Activated CD4-positive, alpha-beta memory T cell treated with anti-CD3 and anti-CD28 coated beads for 36 hours (primary cell): Measurements from ENCODE around the gene WDR48. TPM values are rescaled to one million over a fixed set of nuclear protein-coding genes. Genes with fewer than 3 reads are reported as not detected.

ENCODE experiments used
- CTCF ChIA-PET: fragments of 350-600 bp; sonication (Branson Sonifier 250); formaldehyde crosslinking; loops from one replicate; lab custom pipeline; 2021; ENCODE audit warnings: antibody characterized with exemption, inconsistent platforms; lab: Charles Lee
- POLR2A ChIA-PET: fragments of 350-600 bp; sonication (Branson Sonifier 250); formaldehyde crosslinking; loops from one replicate; lab custom pipeline; 2021; ENCODE audit warnings: antibody characterized with exemption; lab: Charles Lee
- DNase-seq: peaks from one replicate; pipeline ENCODE4 v3.0.0-alpha.2; 2020
- H3K27ac Mint-ChIP-seq: one replicate; pipeline ENCODE4 v1.8.0; 2021; ENCODE audit warnings: mixed read lengths
- H3K27me3 Mint-ChIP-seq: one replicate; pipeline ENCODE4 v1.8.0; 2021; ENCODE audit warnings: mixed read lengths
- H3K36me3 Mint-ChIP-seq: one replicate; pipeline ENCODE4 v1.8.0; 2021; ENCODE audit warnings: mixed read lengths
- H3K4me1 Mint-ChIP-seq: one replicate; pipeline ENCODE4 v1.8.0; 2021; ENCODE audit warnings: low read depth, mixed read lengths
- H3K4me3 Mint-ChIP-seq: one replicate; pipeline ENCODE4 v1.8.0; 2021; ENCODE audit warnings: mild to moderate bottlenecking, mixed read lengths
- H3K9me3 Mint-ChIP-seq: one replicate; pipeline ENCODE4 v1.8.0; 2021; ENCODE audit warnings: mixed read lengths
- intact Hi-C: fragments of 100-400 bp; cut with micrococcal nuclease; formaldehyde crosslinking; loops from one replicate; pipeline ENCODE4 v1.15.1; 2023
- total RNA-seq, 2 experiments: library from RNA; stranded (reverse); gene quantifications; one replicate each; pipeline ENCODE4 v1.2.3, GENCODE V29; 2021

The WDR48 gene
- total RNA-seq, 2 experiments from 2014 or later: 38.5 to 43.8 TPM

GRCh38 chr3:39110041-39110639, 58.3 kb downstream of the WDR48 start:
- H3K4me1 Mint-ChIP-seq: peaks cover 32% of the 10 kb centered on the region
- no peak for DNase-seq
- H3K4me3 Mint-ChIP-seq: no peak overlapping the region
- no peak overlapping the region for H3K27ac Mint-ChIP-seq
- POLR2A ChIA-PET: no interaction called here
- CTCF ChIA-PET: interaction anchor here (7.5 kb wide), 1 partner anchor 178 kb away, joined by 57 read pairs; no protein-coding TSS in a partner anchor
- no peaks in the 10 kb centered on the region for H3K36me3 Mint-ChIP-seq
- H3K27me3 Mint-ChIP-seq: no peaks in the 10 kb centered on the region
- intact Hi-C loops: no loop called here
- no peaks in the 10 kb centered on the region for H3K9me3 Mint-ChIP-seq

DNA sequence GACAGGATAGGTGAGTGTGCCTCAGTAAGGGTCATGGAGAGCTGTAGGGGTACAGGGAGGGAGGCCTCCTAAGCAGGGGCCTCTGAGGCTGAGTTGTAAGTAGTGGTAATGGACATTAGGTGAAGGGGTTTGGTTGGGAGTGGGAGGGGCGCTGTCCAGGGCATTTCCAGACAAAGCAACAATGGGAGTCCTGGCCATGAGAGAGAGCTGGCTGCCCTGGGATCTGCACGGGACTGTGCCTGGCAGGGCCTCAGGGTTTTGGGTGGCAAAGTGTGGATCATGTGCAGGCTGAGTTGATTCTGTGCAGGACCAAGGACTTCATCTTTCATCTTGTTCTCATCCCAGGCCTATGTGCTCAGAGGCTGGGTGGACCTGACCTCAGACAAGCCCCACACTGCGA, 60.3 kb downstream of the WDR48 start:
- POLR2A ChIA-PET: no interaction called here
- no peak overlapping the region for H3K27ac Mint-ChIP-seq
- H3K36me3 Mint-ChIP-seq: no peaks in the 10 kb centered on the region
- CTCF ChIA-PET: no interaction called here
- H3K4me1 Mint-ChIP-seq: peaks cover 15% of the 10 kb centered on the region
- H3K9me3 Mint-ChIP-seq: no peaks in the 10 kb centered on the region
- no peak for DNase-seq
- no peak overlapping the region for H3K4me3 Mint-ChIP-seq
- intact Hi-C loops: no loop called here
- H3K27me3 Mint-ChIP-seq: no peaks in the 10 kb centered on the region

DNA sequence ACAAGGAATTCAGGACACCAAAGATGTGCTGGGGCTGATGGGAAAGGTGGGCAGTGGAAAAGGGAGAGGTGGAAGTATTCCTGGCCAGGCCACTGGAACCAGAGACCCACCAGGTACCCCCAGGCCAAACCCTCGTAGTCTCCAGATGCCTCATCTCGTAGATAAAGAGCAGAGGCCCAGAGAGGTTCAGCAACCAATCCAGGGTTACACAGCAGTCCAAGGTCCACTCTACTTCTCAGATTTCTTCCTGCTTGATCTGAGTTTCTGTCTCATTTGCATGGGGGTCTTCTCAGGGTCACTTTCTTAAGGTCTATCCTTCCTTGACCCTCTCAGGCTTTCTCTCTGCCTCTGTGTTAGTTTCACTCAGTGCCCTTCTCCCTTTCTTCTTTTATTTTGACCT, 60.7 kb downstream of the WDR48 start:
- DNase-seq: no peak
- POLR2A ChIA-PET: no interaction called here

GRCh38 chr3:39113291-39113690, 61.5 kb downstream of the WDR48 start:
- Mint-ChIP-seq H3K27ac (no peak overlapping the region), H3K4me3 (no peak overlapping the region), H3K36me3 (no peaks in the 10 kb centered on the region), H3K27me3 (no peaks in the 10 kb centered on the region), H3K4me1 (peaks cover 8% of the 10 kb centered on the region), H3K9me3 (no peaks in the 10 kb centered on the region)
- no peak for DNase-seq
- intact Hi-C loops: no loop called here
- ChIA-PET POLR2A (no interaction called here), CTCF (no interaction called here)

More for the DNA sequence above, 60.7 kb downstream of the WDR48 start:
- Mint-ChIP-seq H3K9me3 (no peaks in the 10 kb centered on the region), H3K27me3 (no peaks in the 10 kb centered on the region), H3K4me1 (peaks cover 15% of the 10 kb centered on the region), H3K36me3 (no peaks in the 10 kb centered on the region), H3K4me3 (no peak overlapping the region), H3K27ac (no peak overlapping the region)
- intact Hi-C loops: no loop called here
- CTCF ChIA-PET: no interaction called here

GRCh38 chr3:39114456-39114855, 62.6 kb downstream of the WDR48 start:
- CTCF ChIA-PET: interaction anchor here (1.2 kb wide), 1 partner anchor 13 kb away, joined by 5 read pairs; no protein-coding TSS in a partner anchor

GRCh38 chr3:39115870-39116269, 64.1 kb downstream of the WDR48 start:
- Mint-ChIP-seq H3K4me3 (no peak overlapping the region), H3K36me3 (no peaks in the 10 kb centered on the region), H3K4me1 (no peaks in the 10 kb centered on the region), H3K27me3 (no peaks in the 10 kb centered on the region), H3K9me3 (no peaks in the 10 kb centered on the region), H3K27ac (no peak overlapping the region)
- intact Hi-C loops: no loop called here
- DNase-seq: no peak
- POLR2A ChIA-PET: interaction anchor here (1.0 kb wide), 1 partner anchor 22 kb away, joined by 3 read pairs; no protein-coding TSS in a partner anchor
- CTCF ChIA-PET: interaction anchor here (1.1 to 2.0 kb wide), 3 partner anchors 11 to 172 kb away, joined by 3 to 13 read pairs (median 5); no protein-coding TSS in a partner anchor

More at GRCh38 chr3:39114456-39114855, 62.6 kb downstream of the WDR48 start:
- Mint-ChIP-seq H3K4me3 (no peak overlapping the region), H3K27ac (no peak overlapping the region), H3K27me3 (no peaks in the 10 kb centered on the region), H3K9me3 (no peaks in the 10 kb centered on the region), H3K4me1 (no peaks in the 10 kb centered on the region), H3K36me3 (no peaks in the 10 kb centered on the region)
- intact Hi-C loops: no loop called here
- DNase-seq: no peak
- POLR2A ChIA-PET: no interaction called here

DNA sequence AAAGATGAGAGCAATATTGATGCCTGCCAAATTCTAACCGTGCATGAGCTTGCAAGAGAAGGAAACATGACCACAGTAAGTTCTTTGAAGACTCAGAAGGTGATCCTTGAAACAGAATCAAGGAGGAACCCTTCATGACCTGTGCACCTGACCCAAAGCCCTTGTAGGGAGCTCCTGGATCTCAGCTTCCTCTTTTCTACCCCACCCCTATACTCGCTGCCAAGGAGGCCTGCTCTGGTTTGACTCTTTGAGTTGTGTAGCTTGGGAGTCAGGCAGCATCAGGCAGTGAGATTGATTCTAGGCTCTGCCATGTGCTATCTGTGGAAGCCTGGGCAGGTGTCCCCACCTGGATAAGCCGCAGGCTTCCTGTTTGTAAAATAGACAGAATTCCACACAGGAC, 66.3 kb downstream of the WDR48 start:
- Mint-ChIP-seq H3K36me3 (no peaks in the 10 kb centered on the region), H3K4me1 (no peaks in the 10 kb centered on the region)
- POLR2A ChIA-PET: no interaction called here

GRCh38 chr3:39118931-39119660, 67.3 kb downstream of the WDR48 start:
- intact Hi-C loops: no loop called here
- Mint-ChIP-seq H3K36me3 (no peaks in the 10 kb centered on the region), H3K9me3 (no peaks in the 10 kb centered on the region), H3K4me1 (no peaks in the 10 kb centered on the region), H3K27me3 (no peaks in the 10 kb centered on the region), H3K4me3 (no peak overlapping the region), H3K27ac (no peak overlapping the region)
- POLR2A ChIA-PET: no interaction called here
- CTCF ChIA-PET: interaction anchor here (0.9 to 3.7 kb wide), 3 partner anchors 17 to 173 kb away, joined by 3 to 21 read pairs (median 8); no protein-coding TSS in a partner anchor
- no peak for DNase-seq

More for the DNA sequence above, 66.3 kb downstream of the WDR48 start:
- H3K4me3 Mint-ChIP-seq: no peak overlapping the region
- no peaks in the 10 kb centered on the region for H3K9me3 Mint-ChIP-seq
- no peak for DNase-seq
- CTCF ChIA-PET: interaction anchor here (1.6 to 3.7 kb wide), 3 partner anchors 8 to 174 kb away, joined by 5 to 21 read pairs (median 8); no protein-coding TSS in a partner anchor
- H3K27ac Mint-ChIP-seq: no peak overlapping the region
- intact Hi-C loops: no loop called here
- H3K27me3 Mint-ChIP-seq: no peaks in the 10 kb centered on the region

GRCh38 chr3:39121621-39122020, 69.8 kb downstream of the WDR48 start:
- no peak for DNase-seq
- Mint-ChIP-seq H3K27me3 (no peaks in the 10 kb centered on the region), H3K4me3 (no peak overlapping the region), H3K36me3 (no peaks in the 10 kb centered on the region), H3K9me3 (no peaks in the 10 kb centered on the region), H3K27ac (no peak overlapping the region), H3K4me1 (peaks cover 3% of the 10 kb centered on the region)
- intact Hi-C loops: no loop called here
- ChIA-PET CTCF (no interaction called here), POLR2A (no interaction called here)

DNA sequence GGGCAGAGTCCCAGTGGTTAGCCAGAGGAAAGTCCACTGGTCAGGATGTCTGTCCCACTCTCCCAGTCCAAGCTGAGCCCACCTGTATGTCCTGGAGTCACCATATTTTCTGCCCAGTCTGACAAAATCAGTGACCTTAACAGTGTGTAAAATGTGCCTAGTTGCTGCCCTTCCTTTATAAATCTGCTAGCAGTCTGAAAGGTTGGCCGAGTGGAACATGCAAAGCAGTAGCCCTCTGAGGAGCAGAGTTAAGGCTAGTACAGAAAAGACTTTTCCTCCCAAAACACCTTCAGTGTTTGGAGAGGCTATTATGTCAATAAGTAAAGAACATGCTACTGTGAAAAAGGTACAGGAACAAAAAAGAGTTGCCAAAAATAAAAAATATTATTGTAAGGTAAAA, 71.0 kb downstream of the WDR48 start:
- no peak overlapping the region for H3K4me3 Mint-ChIP-seq
- CTCF ChIA-PET: interaction anchor here (1.9 to 9.6 kb wide), 2 partner anchors 68 to 167 kb away, joined by 4 to 173 read pairs; no protein-coding TSS in a partner anchor
- no peaks in the 10 kb centered on the region for H3K9me3 Mint-ChIP-seq
- H3K4me1 Mint-ChIP-seq: peaks cover 13% of the 10 kb centered on the region
- POLR2A ChIA-PET: no interaction called here
- no peak for DNase-seq
- H3K27ac Mint-ChIP-seq: no peak overlapping the region
- H3K36me3 Mint-ChIP-seq: no peaks in the 10 kb centered on the region
- no peaks in the 10 kb centered on the region for H3K27me3 Mint-ChIP-seq
- intact Hi-C loops: no loop called here

- intact Hi-C loops: no loop called here
- H3K27me3 Mint-ChIP-seq: no peaks in the 10 kb centered on the region
- H3K27ac Mint-ChIP-seq: no peak overlapping the region
- ChIA-PET POLR2A (no interaction called here), CTCF (interaction anchor here (0.6 to 9.6 kb wide), 4 partner anchors 20 to 165 kb away, joined by 3 to 173 read pairs (median 4); no protein-coding TSS in a partner anchor)
- peak; percentile 8 for DNase-seq
- peaks cover 18% of the 10 kb centered on the region for H3K4me1 Mint-ChIP-seq
- H3K4me3 Mint-ChIP-seq: no peak overlapping the region
- H3K36me3 Mint-ChIP-seq: no peaks in the 10 kb centered on the region
- H3K9me3 Mint-ChIP-seq: no peaks in the 10 kb centered on the region
Measured at GRCh38 chr3:39124876-39125840, 73.3 kb downstream of the WDR48 start.
